ENCODE results near the gene FBXL16. TPM values are rescaled to one million over a fixed set of nuclear protein-coding genes. Genes with fewer than 3 reads are reported as not detected.

FBXL16 gene
- total and polyA plus RNA-seq, 2 of the 13 experiments (the other 11 are each of a cell fraction or from before 2014, with no cell fraction given), result 0.22 to 2.0 TPM

- TF ChIP-seq PAWR (CRISPR knock-in tag; IDR thresholded peaks at IDR 0.05; ENCODE audit: borderline replicate concordance) (no peak), ATF7-NPFF (CRISPR knock-in tag; IDR thresholded peaks at IDR 0.05; ENCODE audit: low read depth) (no peak), AGO2 (optimal IDR thresholded peaks at IDR 0.05; ENCODE audit: low read depth, low read length) (peak; percentile 2), NFIB (CRISPR knock-in tag; IDR thresholded peaks at IDR 0.05; ENCODE audit: borderline replicate concordance) (0 out of 2 replicates have a peak, but pooled peaks have one; percentile 64), RBFOX2 (IDR thresholded peaks at IDR 0.05; ENCODE audit: low read depth, low read length) (peak; percentile 24), BCL3 (CRISPR knock-in tag; IDR thresholded peaks at IDR 0.05) (no peak), ZMAT3 (CRISPR knock-in tag; conservative IDR thresholded peaks at IDR 0.05) (no peak), ZBTB33 (CRISPR knock-in tag; IDR thresholded peaks at IDR 0.05) (no peak), KDM5A (IDR thresholded peaks at IDR 0.05; ENCODE audit: borderline replicate concordance, low read length) (peak; percentile 55; the same call in 1 of the 2 replicates), HDAC1 (CRISPR knock-in tag; IDR thresholded peaks at IDR 0.05) (no peak), ZNF331 (CRISPR knock-in tag; IDR thresholded peaks at IDR 0.05) (no peak), DNMT1 (CRISPR knock-in tag; IDR thresholded peaks at IDR 0.05) (no peak), ZNF749 (CRISPR knock-in tag; IDR thresholded peaks at IDR 0.05; ENCODE audit: borderline replicate concordance) (0 out of 2 replicates have a peak, but pooled peaks have one; percentile 31), CENPX (CRISPR knock-in tag; IDR thresholded peaks at IDR 0.05) (no peak), ZNF772 (CRISPR knock-in tag; IDR thresholded peaks at IDR 0.05) (0 out of 2 replicates have a peak, but pooled peaks have one; percentile 47), GMEB1 (CRISPR knock-in tag; IDR thresholded peaks at IDR 0.05; ENCODE audit: borderline replicate concordance) (no peak), IKZF1 (IDR thresholded peaks at IDR 0.05) (no peak), ETS1 (CRISPR knock-in tag; IDR thresholded peaks at IDR 0.05) (0 out of 2 replicates have a peak, but pooled peaks have one; percentile 25), ZZZ3 (CRISPR knock-in tag; IDR thresholded peaks at IDR 0.05; ENCODE audit: borderline replicate concordance) (no peak)
Measured at GRCh38 chr16:668519-669171, 37.0 kb downstream of the FBXL16 start (continued).
